Panc1 (cell line): Measurements from ENCODE around the gene RGS5. TPM values are rescaled to one million over a fixed set of nuclear protein-coding genes. Genes with fewer than 3 reads are reported as not detected.

Experiments
- ATAC-seq: fragments of 200-7000 bp; cut with Tn5 transposase; 2 replicates; pipeline ENCODE4 v1.9.1; 2020; ENCODE audit warnings: mild to moderate bottlenecking, moderate library complexity
- BruUV-seq: library from RNA; stranded (reverse); fragments of 400-500 nt; replicated peaks from 2 replicates; lab custom pipeline; 2021; lab: Mats Ljungman, UMichigan
- CTCF ChIA-PET: fragments of 300-600 bp; sonication (Branson Sonifier 250); formaldehyde crosslinking; loops from one replicate; lab custom pipeline; 2022; ENCODE audit warnings: antibody characterized with exemption; lab: Charles Lee
- POLR2A ChIA-PET: fragments of 300-600 bp; sonication (Branson Sonifier 250); formaldehyde crosslinking; loops from one replicate; lab custom pipeline; 2022; ENCODE audit warnings: antibody characterized with exemption; lab: Charles Lee
- DNase-seq: peaks from one replicate; pipeline ENCODE4 v3.0.0-alpha.2; 2010; ENCODE audit warnings: low read depth, low spot score
- H3K27ac ChIP-seq: 2 replicates; pipeline ENCODE4 v1.5.1; 2011; ENCODE audit warnings: mild to moderate bottlenecking, low read length, inconsistent platforms
- H3K27me3 ChIP-seq: fragments of 200-500 bp; sonication (Bioruptor generic); 2 replicates; pipeline ENCODE4 v1.6.0; 2014; ENCODE audit warnings: low read length, inconsistent platforms; ENCODE audit not compliant: control insufficient read depth, insufficient read depth
- H3K36me3 ChIP-seq: fragments of 200-500 bp; sonication (Bioruptor generic); 2 replicates; pipeline ENCODE4 v1.5.1; 2014; ENCODE audit warnings: inconsistent platforms, mild to moderate bottlenecking, low read length, moderate library complexity; ENCODE audit not compliant: control insufficient read depth, insufficient read depth
- H3K4me1 ChIP-seq: 2 replicates; pipeline ENCODE4 v1.5.1; 2011; ENCODE audit warnings: inconsistent platforms, mild to moderate bottlenecking, low read length, moderate library complexity; ENCODE audit not compliant: control insufficient read depth, insufficient read depth
- H3K4me3 ChIP-seq, 2 experiments: 2 replicates each; pipeline ENCODE4 v1.5.1; 2011 to 2012; ENCODE audit warnings: low read depth in 2 of 2, low read length in 2 of 2, mild to moderate bottlenecking in 2 of 2, inconsistent platforms in 1 of 2, moderate library complexity in 1 of 2
- H3K9me3 ChIP-seq: fragments of 200-500 bp; sonication (Bioruptor generic); 2 replicates; pipeline ENCODE4 v1.5.1; 2014; ENCODE audit warnings: low read depth, mild to moderate bottlenecking, inconsistent platforms, low read length, moderate library complexity; ENCODE audit not compliant: control insufficient read depth, insufficient read depth
- POLR2AphosphoS5 ChIP-seq: IDR thresholded peaks from 2 replicates; pipeline ENCODE4 v1.6.1; 2012; ENCODE audit warnings: mild to moderate bottlenecking, low read depth, low read length, moderate library complexity
- SIN3A ChIP-seq: IDR thresholded peaks from 2 replicates; pipeline ENCODE4 v1.6.1; 2012; ENCODE audit warnings: low read depth, mild to moderate bottlenecking, low read length, moderate library complexity, borderline replicate concordance; ENCODE audit not compliant: insufficient read depth
- TCF7L2 ChIP-seq: IDR thresholded peaks from 2 replicates; pipeline ENCODE4 v1.6.1; 2011; ENCODE audit warnings: mild to moderate bottlenecking, low read depth, low read length, inconsistent platforms
- in situ Hi-C: cut with HindIII; loops from 2 replicates; pipeline ENCODE4 v1.10.0; 2016; ENCODE audit warnings: low sequenced_read_pairs, low pct_unique_long_range_greater_than_20kb
- intact Hi-C: fragments of 100-400 bp; cut with micrococcal nuclease; formaldehyde crosslinking; loops from one replicate; pipeline ENCODE4 v1.10.0; 2022; ENCODE audit not compliant: unreplicated experiment
- total RNA-seq: library from RNA; stranded (reverse); gene quantifications from one replicate; pipeline ENCODE4 v1.2.1, GENCODE V29; 2021; ENCODE audit not compliant: unreplicated experiment
- TF ChIP-seq, protein P1 (sequence below), 2 experiments: IDR thresholded peaks; 2 replicates each; pipeline ENCODE4 v1.6.1; 2011 to 2012; ENCODE audit warnings: low read depth in 2 of 2, control low read depth in 1 of 2, low read length in 1 of 2, mild to moderate bottlenecking in 1 of 2, moderate library complexity in 1 of 2; ENCODE audit not compliant: insufficient read depth in 1 of 2
- TF ChIP-seq, protein P2 (sequence below): fragments of 450-650 bp; IDR thresholded peaks from 2 replicates; pipeline ENCODE4 v1.5.1; 2017; ENCODE audit warnings: mild to moderate bottlenecking

RGS5 gene
- total RNA-seq, 1 experiment from 2014 or later: 1.5 TPM

DNA sequence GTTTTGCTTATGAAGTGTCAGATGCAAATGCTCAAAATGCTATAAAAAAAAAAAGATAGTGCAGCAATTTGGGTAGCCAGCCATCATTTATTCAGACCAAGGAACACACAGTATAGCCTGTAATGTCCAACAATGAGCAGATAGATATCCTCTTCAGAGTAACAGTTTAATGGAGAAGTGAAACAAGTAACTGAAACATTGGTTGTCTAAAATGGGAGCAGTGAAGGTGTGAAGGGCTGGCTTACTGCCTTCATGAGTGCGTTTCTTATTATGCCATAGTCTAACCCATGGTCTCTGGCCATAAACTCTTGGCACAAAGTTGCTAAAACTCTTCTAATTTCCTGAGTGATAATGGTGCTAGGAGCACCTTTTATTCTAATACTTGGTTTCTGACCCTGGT lies 11.4 kb downstream of the RGS5 start:
- H3K9me3 ChIP-seq: no peaks in the 10 kb centered on the region
- no peaks in the 10 kb centered on the region for H3K36me3 ChIP-seq
- ChIA-PET CTCF (no interaction called here), POLR2A (no interaction called here)
- in situ Hi-C loops (no loop called here), intact Hi-C loops (no loop called here)
- TF ChIP-seq, protein P1, sequence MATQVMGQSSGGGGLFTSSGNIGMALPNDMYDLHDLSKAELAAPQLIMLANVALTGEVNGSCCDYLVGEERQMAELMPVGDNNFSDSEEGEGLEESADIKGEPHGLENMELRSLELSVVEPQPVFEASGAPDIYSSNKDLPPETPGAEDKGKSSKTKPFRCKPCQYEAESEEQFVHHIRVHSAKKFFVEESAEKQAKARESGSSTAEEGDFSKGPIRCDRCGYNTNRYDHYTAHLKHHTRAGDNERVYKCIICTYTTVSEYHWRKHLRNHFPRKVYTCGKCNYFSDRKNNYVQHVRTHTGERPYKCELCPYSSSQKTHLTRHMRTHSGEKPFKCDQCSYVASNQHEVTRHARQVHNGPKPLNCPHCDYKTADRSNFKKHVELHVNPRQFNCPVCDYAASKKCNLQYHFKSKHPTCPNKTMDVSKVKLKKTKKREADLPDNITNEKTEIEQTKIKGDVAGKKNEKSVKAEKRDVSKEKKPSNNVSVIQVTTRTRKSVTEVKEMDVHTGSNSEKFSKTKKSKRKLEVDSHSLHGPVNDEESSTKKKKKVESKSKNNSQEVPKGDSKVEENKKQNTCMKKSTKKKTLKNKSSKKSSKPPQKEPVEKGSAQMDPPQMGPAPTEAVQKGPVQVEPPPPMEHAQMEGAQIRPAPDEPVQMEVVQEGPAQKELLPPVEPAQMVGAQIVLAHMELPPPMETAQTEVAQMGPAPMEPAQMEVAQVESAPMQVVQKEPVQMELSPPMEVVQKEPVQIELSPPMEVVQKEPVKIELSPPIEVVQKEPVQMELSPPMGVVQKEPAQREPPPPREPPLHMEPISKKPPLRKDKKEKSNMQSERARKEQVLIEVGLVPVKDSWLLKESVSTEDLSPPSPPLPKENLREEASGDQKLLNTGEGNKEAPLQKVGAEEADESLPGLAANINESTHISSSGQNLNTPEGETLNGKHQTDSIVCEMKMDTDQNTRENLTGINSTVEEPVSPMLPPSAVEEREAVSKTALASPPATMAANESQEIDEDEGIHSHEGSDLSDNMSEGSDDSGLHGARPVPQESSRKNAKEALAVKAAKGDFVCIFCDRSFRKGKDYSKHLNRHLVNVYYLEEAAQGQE (IDR thresholded peaks at IDR 0.05; ENCODE audit: insufficient read depth in 1 of 2, low read depth in 2 of 2, low read length in 1 of 2): no peak
- TF ChIP-seq, protein P2, sequence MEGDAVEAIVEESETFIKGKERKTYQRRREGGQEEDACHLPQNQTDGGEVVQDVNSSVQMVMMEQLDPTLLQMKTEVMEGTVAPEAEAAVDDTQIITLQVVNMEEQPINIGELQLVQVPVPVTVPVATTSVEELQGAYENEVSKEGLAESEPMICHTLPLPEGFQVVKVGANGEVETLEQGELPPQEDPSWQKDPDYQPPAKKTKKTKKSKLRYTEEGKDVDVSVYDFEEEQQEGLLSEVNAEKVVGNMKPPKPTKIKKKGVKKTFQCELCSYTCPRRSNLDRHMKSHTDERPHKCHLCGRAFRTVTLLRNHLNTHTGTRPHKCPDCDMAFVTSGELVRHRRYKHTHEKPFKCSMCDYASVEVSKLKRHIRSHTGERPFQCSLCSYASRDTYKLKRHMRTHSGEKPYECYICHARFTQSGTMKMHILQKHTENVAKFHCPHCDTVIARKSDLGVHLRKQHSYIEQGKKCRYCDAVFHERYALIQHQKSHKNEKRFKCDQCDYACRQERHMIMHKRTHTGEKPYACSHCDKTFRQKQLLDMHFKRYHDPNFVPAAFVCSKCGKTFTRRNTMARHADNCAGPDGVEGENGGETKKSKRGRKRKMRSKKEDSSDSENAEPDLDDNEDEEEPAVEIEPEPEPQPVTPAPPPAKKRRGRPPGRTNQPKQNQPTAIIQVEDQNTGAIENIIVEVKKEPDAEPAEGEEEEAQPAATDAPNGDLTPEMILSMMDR: no peak
- TF ChIP-seq POLR2AphosphoS5: no peak
- no peak for TF ChIP-seq TCF7L2
- no peak for TF ChIP-seq SIN3A
- no peak overlapping the region for H3K4me3 ChIP-seq
- ATAC-seq: no peak
- no peak for DNase-seq
- no peaks in the 10 kb centered on the region for H3K27me3 ChIP-seq
- no TSS peak for BruUV-seq
- no peak overlapping the region for H3K27ac ChIP-seq
- no peaks in the 10 kb centered on the region for H3K4me1 ChIP-seq

DNA sequence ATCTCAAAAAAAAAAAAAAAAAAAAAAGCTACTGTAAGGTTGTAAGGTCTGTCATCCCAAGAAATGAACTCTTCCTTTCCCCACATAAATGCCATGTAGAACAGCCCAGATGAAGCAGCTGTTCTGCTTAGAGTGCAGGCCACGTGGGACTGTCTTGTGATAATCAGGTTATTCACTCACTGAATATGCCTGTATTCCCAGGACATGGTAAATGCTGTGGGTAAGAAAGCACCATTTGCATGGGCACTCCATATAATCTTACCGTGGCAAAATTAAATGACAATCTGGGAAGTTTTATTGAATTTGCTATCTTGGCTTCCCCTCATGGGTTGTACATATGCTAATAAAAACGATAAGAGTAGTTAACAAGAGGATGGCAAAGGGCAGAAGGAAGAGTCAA lies 13.8 kb downstream of the RGS5 start:
- H3K27me3 ChIP-seq: no peaks in the 10 kb centered on the region
- no peaks in the 10 kb centered on the region for H3K9me3 ChIP-seq
- H3K4me3 ChIP-seq: no peak overlapping the region
- POLR2A ChIA-PET: no interaction called here
- DNase-seq (no peak), ATAC-seq (no peak)
- no peak overlapping the region for H3K27ac ChIP-seq
- no peaks in the 10 kb centered on the region for H3K4me1 ChIP-seq
- TF ChIP-seq POLR2AphosphoS5 (no peak), TCF7L2 (no peak), SIN3A (no peak)
- TF ChIP-seq, protein P1 (IDR thresholded peaks at IDR 0.05; ENCODE audit: insufficient read depth in 1 of 2, low read depth in 2 of 2, low read length in 1 of 2): no peak
- TF ChIP-seq, protein P2: no peak
- in situ Hi-C loops (no loop called here), intact Hi-C loops (no loop called here)
- CTCF ChIA-PET: no interaction called here
- H3K36me3 ChIP-seq: no peaks in the 10 kb centered on the region
- no TSS peak for BruUV-seq
